H9 (cell line): Measurements from ENCODE around the gene TTC39B. TPM values are rescaled to one million over a fixed set of nuclear protein-coding genes. Genes with fewer than 3 reads are reported as not detected.

Source experiments
- DNase-seq: peaks from one replicate; pipeline ENCODE4 v3.0.0-alpha.2; 2017
- H2AFZ ChIP-seq: one replicate; pipeline ENCODE4 v1.6.1; 2013; ENCODE audit warnings: mild to moderate bottlenecking, low read length, control low read depth, moderate library complexity
- H2AK5ac ChIP-seq: 2 replicates; pipeline ENCODE4 v1.6.1; 2013; ENCODE audit warnings: low read length, control low read depth, mixed read lengths; ENCODE audit not compliant: insufficient read length
- H2BK120ac ChIP-seq: one replicate; pipeline ENCODE4 v1.6.1; 2013; ENCODE audit warnings: low read depth, mild to moderate bottlenecking, low read length, control low read depth, inconsistent platforms; ENCODE audit not compliant: poor library complexity, severe bottlenecking
- H2BK12ac ChIP-seq: 2 replicates; pipeline ENCODE4 v1.6.1; 2013; ENCODE audit warnings: low read length, control low read depth, mixed read lengths, low read depth; ENCODE audit not compliant: insufficient read length
- H2BK15ac ChIP-seq: 2 replicates; pipeline ENCODE4 v1.6.1; 2013; ENCODE audit warnings: low read depth, low read length, control low read depth
- H2BK20ac ChIP-seq: one replicate; pipeline ENCODE4 v1.6.1; 2013; ENCODE audit warnings: low read depth, mild to moderate bottlenecking, low read length, control low read depth, inconsistent platforms; ENCODE audit not compliant: poor library complexity, severe bottlenecking
- H2BK5ac ChIP-seq: 2 replicates; pipeline ENCODE4 v1.6.1; 2013; ENCODE audit warnings: low read length, control low read depth, mixed read lengths; ENCODE audit not compliant: insufficient read length
- H3K14ac ChIP-seq: 2 replicates; pipeline ENCODE4 v1.6.1; 2013; ENCODE audit warnings: low read length, control low read depth; ENCODE audit not compliant: insufficient read depth
- H3K18ac ChIP-seq: 2 replicates; pipeline ENCODE4 v1.6.1; 2013; ENCODE audit warnings: low read depth, mild to moderate bottlenecking, mixed read lengths, low read length, control low read depth; ENCODE audit not compliant: insufficient read length
- H3K23ac ChIP-seq: 2 replicates; pipeline ENCODE4 v1.6.1; 2013; ENCODE audit warnings: low read length, control low read depth, mixed read lengths, low read depth; ENCODE audit not compliant: insufficient read length
- H3K23me2 ChIP-seq: 2 replicates; pipeline ENCODE4 v1.6.1; 2013; ENCODE audit warnings: low read depth, mild to moderate bottlenecking, mixed read lengths, low read length, control low read depth; ENCODE audit not compliant: insufficient read length, poor library complexity, severe bottlenecking
- H3K27ac ChIP-seq: 2 replicates; pipeline ENCODE4 v1.5.1; 2013; ENCODE audit warnings: low read length, control low read depth, mixed read lengths, low read depth; ENCODE audit not compliant: insufficient read length
- H3K27me3 ChIP-seq: 2 replicates; pipeline ENCODE4 v1.6.1; 2013; ENCODE audit warnings: low read length, control low read depth, inconsistent platforms; ENCODE audit not compliant: insufficient read depth
- H3K4ac ChIP-seq: 2 replicates; pipeline ENCODE4 v1.6.1; 2013; ENCODE audit warnings: low read depth, mild to moderate bottlenecking, control low read depth, inconsistent platforms, low read length, moderate library complexity
- H3K4me1 ChIP-seq: 2 replicates; pipeline ENCODE4 v1.6.1; 2013; ENCODE audit warnings: low read length, control low read depth, inconsistent platforms; ENCODE audit not compliant: insufficient read depth
- H3K4me2 ChIP-seq: 2 replicates; pipeline ENCODE4 v1.6.1; 2013; ENCODE audit warnings: low read length, control low read depth, mixed read lengths; ENCODE audit not compliant: insufficient read length, insufficient read depth
- H3K56ac ChIP-seq: 2 replicates; pipeline ENCODE4 v1.6.1; 2013; ENCODE audit warnings: low read depth, mild to moderate bottlenecking, mixed read lengths, low read length, control low read depth; ENCODE audit not compliant: insufficient read length
- H3K79me1 ChIP-seq: 2 replicates; pipeline ENCODE4 v1.6.1; 2013; ENCODE audit warnings: low read depth, mild to moderate bottlenecking, moderate library complexity, low read length, control low read depth, inconsistent platforms; ENCODE audit not compliant: insufficient read depth, poor library complexity, severe bottlenecking
- H3K79me2 ChIP-seq: 2 replicates; pipeline ENCODE4 v1.6.1; 2013; ENCODE audit warnings: low read length, control low read depth, inconsistent platforms; ENCODE audit not compliant: insufficient read depth
- H3K9ac ChIP-seq: 2 replicates; pipeline ENCODE4 v1.6.1; 2013; ENCODE audit warnings: low read length, control low read depth, mixed read lengths; ENCODE audit not compliant: insufficient read length; ENCODE audit errors: extremely low read depth
- H3K9me3 ChIP-seq: one replicate; pipeline ENCODE4 v1.6.1; 2013; ENCODE audit warnings: low read depth, low read length, inconsistent platforms; ENCODE audit not compliant: control insufficient read depth
- H3T11ph ChIP-seq: one replicate; pipeline ENCODE4 v1.6.1; 2013; ENCODE audit warnings: mild to moderate bottlenecking, low read length, control low read depth, inconsistent platforms
- H4K20me1 ChIP-seq: one replicate; pipeline ENCODE4 v1.6.1; 2013; ENCODE audit not compliant: control insufficient read depth, insufficient read length, insufficient read depth
- H4K5ac ChIP-seq: 2 replicates; pipeline ENCODE4 v1.6.1; 2013; ENCODE audit warnings: low read depth, mild to moderate bottlenecking, mixed read lengths, low read length, control low read depth; ENCODE audit not compliant: insufficient read length
- H4K8ac ChIP-seq: replicated peaks from 2 replicates; pipeline ENCODE4 v1.6.1; 2013; ENCODE audit warnings: low read length, control low read depth, mixed read lengths, low read depth; ENCODE audit not compliant: insufficient read length
- H4K91ac ChIP-seq: 2 replicates; pipeline ENCODE4 v1.6.1; 2013; ENCODE audit warnings: low read depth, mild to moderate bottlenecking, moderate library complexity, mixed read lengths, low read length, control low read depth; ENCODE audit not compliant: insufficient read length
- H3K27ac Mint-ChIP-seq, 3 experiments: 2 replicates in 2 of 3; 3 replicates in 1 of 3; pipeline ENCODE4 v1.8.0; 2020 to 2021; ENCODE audit warnings: mixed read lengths in 3 of 3, mild to moderate bottlenecking in 1 of 3, moderate library complexity in 1 of 3
- H3K27me3 Mint-ChIP-seq: 2 replicates; pipeline ENCODE4 v1.8.0; 2021; ENCODE audit warnings: low read depth, mild to moderate bottlenecking, moderate library complexity, mixed read lengths
- H3K36me3 Mint-ChIP-seq, 3 experiments: 2 replicates in 2 of 3; 3 replicates in 1 of 3; pipeline ENCODE4 v1.8.0; 2020 to 2021; ENCODE audit warnings: low read depth in 3 of 3, mixed read lengths in 3 of 3; ENCODE audit not compliant: insufficient read depth in 1 of 3
- H3K4me1 Mint-ChIP-seq, 2 experiments: 2 replicates each; pipeline ENCODE4 v1.8.0; 2020; ENCODE audit warnings: mixed read lengths in 2 of 2
- H3K4me3 Mint-ChIP-seq, 2 experiments: 2 replicates in 1 of 2; 3 replicates in 1 of 2; pipeline ENCODE4 v1.8.0; 2020 to 2021; ENCODE audit warnings: mild to moderate bottlenecking in 2 of 2, mixed read lengths in 2 of 2, moderate library complexity in 1 of 2
- H3K9me3 Mint-ChIP-seq, 2 experiments: 2 replicates in 1 of 2; 3 replicates in 1 of 2; pipeline ENCODE4 v1.8.0; 2020; ENCODE audit warnings: mild to moderate bottlenecking in 2 of 2, mixed read lengths in 2 of 2, moderate library complexity in 1 of 2
- CTCF ChIP-seq: fragments of 200-600 bp; sonication (generic); conservative IDR thresholded peaks from 3 replicates; pipeline ENCODE4 v1.8.0; 2021; ENCODE audit warnings: antibody characterized with exemption, mild to moderate bottlenecking
- WGBS: extraction: QIAGEN DNeasy Blood & Tissue Kit; methylation state at CpG from one replicate; pipeline ENCODE4 v1.1.7; 2013; ENCODE audit warnings: missing lambda C conversion rate, low lambda C conversion rate, mixed read lengths; ENCODE audit not compliant: insufficient read length; ENCODE audit errors: extremely low coverage; 5-methylcytosine and 5-hydroxymethylcytosine counted together
- total RNA-seq: library from RNA; stranded (reverse); gene quantifications from 2 replicates; pipeline ENCODE4 v1.2.1, GENCODE V29; 2021

TTC39B gene
- total RNA-seq, 1 experiment from 2014 or later = 8.2 TPM

- no peak overlapping the region for H2BK12ac ChIP-seq
- H3K36me3 Mint-ChIP-seq = peaks cover 10 to 19% (median 18%) of the 10 kb centered on the region in 3 experiments
- DNase-seq = no peak
- H3K23me2 ChIP-seq = no peaks in the 10 kb centered on the region
- H4K91ac ChIP-seq = no peak overlapping the region
- no peak overlapping the region for H2AK5ac ChIP-seq
- H3T11ph ChIP-seq = no peak overlapping the region
- H3K23ac ChIP-seq = no peak overlapping the region
- H3K9me3 ChIP-seq = no peaks in the 10 kb centered on the region
- no peak overlapping the region for H3K14ac ChIP-seq
- H3K79me2 ChIP-seq = no peaks in the 10 kb centered on the region; the same call in 1 of the 2 replicates
- H3K27me3 Mint-ChIP-seq = no peaks in the 10 kb centered on the region; the same call in 1 of the 2 replicates
- no peak overlapping the region for H2BK15ac ChIP-seq
- no peak overlapping the region for H3K4me3 Mint-ChIP-seq
- no peak overlapping the region for H4K5ac ChIP-seq
- H2BK5ac ChIP-seq = no peak overlapping the region
- no peak overlapping the region for H2AFZ ChIP-seq
- no peaks in the 10 kb centered on the region for H3K27me3 ChIP-seq
- WGBS = no CpG with 5 or more reads among the region's 4 CpGs
- H3K9me3 Mint-ChIP-seq = peaks cover 8 to 12% of the 10 kb centered on the region in 2 experiments
- no peak overlapping the region for H3K27ac Mint-ChIP-seq
- H3K56ac ChIP-seq = no peak overlapping the region
- no peaks in the 10 kb centered on the region for H3K79me1 ChIP-seq
- no peak overlapping the region for H2BK20ac ChIP-seq
- H3K9ac ChIP-seq = no peak overlapping the region
- H4K20me1 ChIP-seq = no peaks in the 10 kb centered on the region
- no peak overlapping the region for H3K18ac ChIP-seq
- H3K4me1 Mint-ChIP-seq = peaks cover 24 to 42% of the 10 kb centered on the region in 2 experiments
- H3K4ac ChIP-seq = no peak overlapping the region
- no peak for TF ChIP-seq CTCF
- H3K4me2 ChIP-seq = no peak overlapping the region
- no peak overlapping the region for H3K27ac ChIP-seq
- no peak overlapping the region for H4K8ac ChIP-seq
- H3K4me1 ChIP-seq = peaks cover 6% of the 10 kb centered on the region; the same call in 1 of the 2 replicates
- no peak overlapping the region for H2BK120ac ChIP-seq
Measured at GRCh38 chr9:15287309-15287708, 19.7 kb downstream of the TTC39B start.
